CD4-positive, alpha-beta T cell treated with Interleukin-6 for 4 hours (primary cell): ENCODE data around the gene NAPB.
"Not testable (repeated sequence)": the region's sequence is repeated elsewhere in the genome, so short reads cannot be mapped to it uniquely, and the experiment has no call there.

Experiments used
- DNase-seq: peaks from one replicate; pipeline ENCODE4 v3.0.0-alpha.2; 2020; ENCODE audit warnings: mixed read lengths

The NAPB gene

DNA sequence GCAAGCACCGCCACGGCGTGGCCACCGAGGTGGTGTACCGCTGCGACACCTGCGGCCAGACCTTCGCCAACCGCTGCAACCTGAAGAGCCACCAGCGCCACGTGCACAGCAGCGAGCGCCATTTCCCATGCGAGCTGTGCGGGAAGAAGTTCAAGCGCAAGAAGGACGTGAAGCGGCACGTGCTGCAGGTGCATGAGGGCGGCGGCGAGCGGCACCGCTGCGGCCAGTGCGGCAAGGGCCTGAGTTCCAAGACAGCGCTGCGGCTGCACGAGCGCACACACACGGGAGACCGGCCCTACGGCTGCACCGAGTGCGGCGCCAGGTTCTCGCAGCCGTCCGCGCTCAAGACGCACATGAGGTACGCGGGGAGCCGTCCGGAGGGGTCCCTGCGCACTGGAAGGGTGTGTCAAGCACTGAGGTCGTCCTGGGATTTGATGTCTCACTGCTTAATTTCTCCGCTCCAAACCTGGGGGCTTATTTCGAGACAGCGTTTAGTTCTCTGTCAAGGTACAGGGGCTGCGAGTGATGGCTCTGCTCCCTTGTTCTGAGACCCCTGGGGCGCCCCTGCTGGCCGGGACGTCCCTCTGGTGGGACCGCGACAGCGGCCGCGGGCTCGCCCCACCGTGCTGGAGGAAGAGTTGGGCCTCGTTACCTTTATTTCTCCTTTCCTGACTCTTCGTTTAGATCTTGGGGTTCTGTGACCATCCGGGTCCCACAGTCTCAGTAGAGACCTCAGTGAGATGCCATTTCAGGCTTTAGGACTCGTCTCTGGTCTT is 55.7 kb downstream of the NAPB start:
- no peak for DNase-seq

DNA sequence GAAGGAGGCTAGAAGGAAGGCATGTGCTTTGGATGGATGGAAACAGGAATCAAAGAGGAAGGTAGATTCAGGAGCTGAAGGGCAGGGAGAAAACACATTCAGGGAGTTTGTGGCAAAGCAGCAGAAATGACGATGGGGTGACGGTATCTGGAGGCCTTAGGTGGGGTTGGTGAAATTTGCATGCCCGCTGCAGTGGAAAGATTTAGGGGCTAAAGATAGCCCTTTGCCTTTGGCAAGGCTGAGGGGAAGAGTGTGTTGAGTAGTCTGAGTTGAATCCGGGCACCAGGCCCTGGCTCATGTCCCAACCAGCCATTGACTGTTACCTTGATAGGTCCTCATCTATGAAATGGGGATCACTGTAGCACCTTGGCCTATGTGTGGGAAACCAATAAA is 58.0 kb downstream of the NAPB start:
- no peak for DNase-seq

DNA sequence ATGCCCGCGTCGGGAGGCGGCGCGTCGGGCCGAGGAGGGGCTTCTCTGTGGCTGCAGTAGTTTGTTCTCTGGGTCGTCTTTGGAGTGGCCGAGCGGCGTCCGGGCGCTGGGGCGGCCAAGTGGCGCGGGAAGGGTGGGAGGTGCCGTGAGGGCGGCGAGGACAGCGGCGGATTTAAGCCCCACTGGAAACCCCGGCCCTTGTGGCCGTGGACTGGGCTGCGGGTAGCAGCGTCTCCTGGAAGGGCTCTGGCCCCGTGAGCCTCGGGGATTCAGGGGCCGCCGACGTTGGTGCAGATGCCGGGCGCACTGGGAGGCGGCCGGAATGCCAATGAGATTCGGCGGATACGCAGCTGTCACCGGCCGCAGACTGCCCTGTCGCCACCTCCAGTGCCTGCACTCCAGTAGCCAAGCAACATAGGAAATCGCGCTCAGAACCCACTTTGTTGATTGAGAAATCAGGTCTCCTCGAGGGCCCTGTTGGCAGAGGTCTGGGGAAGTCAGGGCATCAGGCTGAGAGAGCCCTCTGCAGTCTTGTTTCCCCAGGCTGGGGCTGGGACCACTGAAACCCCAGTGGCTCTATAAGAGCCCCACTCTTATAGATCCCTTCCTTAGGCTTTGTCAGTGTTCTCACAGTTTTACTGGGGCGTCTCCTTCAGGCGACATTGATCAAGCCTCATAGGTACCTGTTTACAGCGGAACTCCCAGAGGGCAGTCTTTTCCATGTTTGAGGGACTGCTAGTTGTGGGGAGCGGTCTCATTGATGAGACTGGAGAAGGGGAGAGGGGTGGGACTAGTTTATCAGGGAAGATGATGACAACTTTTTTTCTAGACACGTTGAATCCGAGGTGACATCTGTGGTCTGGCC is 58.7 kb downstream of the NAPB start:
- DNase-seq, result peak; percentile 20

DNA sequence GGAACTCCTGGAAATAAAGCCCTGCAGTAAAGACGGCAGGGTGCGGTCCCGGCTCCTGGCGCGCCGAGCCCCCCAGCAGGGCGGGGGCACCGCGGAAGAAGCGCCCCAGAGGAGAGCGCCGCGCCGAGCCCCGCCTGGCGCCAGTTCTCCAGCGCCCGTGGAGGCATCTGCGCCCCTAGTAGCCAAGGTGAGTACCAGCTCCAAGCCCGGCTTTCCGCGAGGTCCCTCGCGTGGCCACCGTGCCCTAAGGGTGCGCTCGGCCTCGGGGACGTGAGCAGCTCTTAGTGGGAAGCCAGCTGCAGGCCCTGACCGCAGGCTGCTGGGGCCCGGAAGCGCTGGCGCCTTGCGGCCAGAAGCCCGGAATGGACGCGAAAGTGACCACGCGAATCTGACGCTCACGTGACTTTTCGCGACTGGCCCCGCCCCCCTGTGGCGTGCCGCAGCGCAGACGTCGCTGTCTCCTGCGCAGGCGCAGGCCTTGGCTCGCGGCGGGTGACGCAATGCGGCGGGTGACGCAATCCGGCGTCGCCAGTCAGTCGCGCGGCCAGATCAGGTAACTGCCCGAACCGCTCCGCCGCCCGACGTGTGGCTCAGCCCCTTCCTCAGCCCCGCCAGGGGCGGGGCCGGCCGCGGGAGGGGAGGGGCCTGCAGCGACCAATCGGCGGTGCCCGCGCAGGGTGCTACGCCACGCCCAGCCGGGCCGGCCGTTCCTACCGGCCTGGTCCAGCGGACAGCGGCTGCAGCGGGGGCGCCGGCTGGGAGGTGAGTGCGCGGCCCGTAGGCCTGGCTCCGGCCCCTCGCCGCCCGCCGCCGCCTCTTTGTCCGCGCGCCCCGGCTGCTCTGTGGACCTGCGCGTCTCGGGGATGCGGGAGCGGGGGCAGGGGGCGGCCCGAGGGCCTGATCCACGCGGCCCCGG is 59.6 kb downstream of the NAPB start, which contains the start of gene GZF1:
TSS of gene GZF1 (plus strand) at position 707 of the 916 bp plus-strand sequence. CDS start 2,202 bp downstream, outside the sequence.
- DNase-seq, result peak; percentile 98

DNA sequence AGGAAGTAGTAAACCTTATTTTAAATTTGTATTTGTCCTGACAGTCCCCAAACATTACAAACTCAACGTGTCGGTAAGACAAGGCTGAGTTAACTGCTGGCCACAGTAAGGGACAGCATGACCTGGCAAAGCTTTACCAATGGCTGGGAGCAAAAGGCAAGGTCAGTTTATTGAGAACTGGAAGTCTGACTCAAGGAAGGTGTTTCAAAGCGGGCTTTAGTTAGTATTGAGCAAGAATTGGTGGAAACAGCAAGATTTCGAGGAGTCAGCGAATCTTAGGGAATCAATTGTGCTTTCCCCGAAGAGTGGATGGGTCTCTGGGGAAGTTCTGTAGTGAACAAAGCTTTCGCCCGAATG is 60.2 kb downstream of the NAPB start:
- no peak for DNase-seq

DNA sequence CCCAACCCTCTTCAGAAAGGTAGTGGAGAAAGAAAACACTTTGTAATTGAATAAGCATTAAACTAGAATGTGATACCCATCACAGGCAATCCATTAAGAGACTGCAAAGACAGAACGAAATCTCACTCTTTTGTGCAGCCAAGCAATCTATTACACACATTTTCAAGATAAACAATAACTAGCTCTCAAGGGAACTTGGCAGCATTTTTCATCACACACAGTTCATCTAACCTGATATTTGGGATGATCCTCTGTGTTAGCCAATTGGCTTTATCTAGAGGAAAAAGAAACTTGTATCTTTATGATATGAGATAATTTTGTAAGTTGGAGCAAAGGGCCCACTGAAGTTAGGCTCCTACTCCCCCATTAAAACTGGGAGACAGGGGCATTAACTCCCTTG is 60.8 kb downstream of the NAPB start:
- no peak for DNase-seq

DNA sequence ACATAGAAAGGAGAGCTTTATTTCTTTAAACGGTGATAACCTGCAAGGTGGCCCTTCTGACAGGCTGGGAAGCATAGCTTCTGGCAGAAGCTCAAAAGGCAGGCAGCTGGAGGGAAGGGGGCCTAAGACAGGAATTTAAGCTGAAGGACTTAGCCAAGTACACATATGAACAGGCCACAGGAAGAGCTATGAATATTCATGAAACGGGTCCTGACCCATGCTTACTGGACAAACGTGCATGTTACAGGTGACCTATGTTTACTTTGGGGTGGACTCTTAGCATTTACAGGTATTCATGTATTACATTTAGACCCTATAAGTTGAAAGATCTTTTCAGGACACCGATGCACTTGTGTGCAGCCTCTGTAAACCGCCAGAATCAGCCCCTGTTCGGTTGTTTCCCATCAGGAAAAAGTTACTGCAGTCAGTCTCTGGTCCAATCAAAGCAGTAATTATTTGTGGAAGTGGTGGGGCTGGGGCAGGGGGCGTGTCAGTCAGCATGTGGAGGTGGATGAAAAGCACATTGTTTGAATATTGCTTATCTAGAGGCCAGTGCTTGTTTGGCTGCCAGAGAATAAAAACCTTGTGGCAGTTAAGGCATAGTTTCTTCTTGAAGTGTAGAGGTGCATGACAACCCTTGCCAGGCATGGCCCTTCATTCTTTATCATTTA is 62.2 kb downstream of the NAPB start:
- no peak for DNase-seq

DNA sequence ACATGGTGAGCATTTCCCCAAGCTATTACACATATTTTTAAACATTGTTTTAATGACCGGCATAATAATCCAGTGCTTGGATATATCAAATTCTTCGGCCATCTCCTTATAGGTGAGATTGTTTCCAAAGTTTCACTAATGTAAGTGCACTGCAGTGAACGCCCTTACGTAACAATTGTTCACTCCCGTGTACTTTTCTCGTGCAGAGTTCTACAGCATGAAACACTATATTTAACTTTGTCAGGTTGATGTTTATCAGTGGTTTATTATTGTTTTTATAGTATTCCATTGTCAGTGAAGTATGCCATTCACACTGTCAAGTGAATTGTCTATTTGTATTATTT is 62.8 kb downstream of the NAPB start:
- no peak for DNase-seq

DNA sequence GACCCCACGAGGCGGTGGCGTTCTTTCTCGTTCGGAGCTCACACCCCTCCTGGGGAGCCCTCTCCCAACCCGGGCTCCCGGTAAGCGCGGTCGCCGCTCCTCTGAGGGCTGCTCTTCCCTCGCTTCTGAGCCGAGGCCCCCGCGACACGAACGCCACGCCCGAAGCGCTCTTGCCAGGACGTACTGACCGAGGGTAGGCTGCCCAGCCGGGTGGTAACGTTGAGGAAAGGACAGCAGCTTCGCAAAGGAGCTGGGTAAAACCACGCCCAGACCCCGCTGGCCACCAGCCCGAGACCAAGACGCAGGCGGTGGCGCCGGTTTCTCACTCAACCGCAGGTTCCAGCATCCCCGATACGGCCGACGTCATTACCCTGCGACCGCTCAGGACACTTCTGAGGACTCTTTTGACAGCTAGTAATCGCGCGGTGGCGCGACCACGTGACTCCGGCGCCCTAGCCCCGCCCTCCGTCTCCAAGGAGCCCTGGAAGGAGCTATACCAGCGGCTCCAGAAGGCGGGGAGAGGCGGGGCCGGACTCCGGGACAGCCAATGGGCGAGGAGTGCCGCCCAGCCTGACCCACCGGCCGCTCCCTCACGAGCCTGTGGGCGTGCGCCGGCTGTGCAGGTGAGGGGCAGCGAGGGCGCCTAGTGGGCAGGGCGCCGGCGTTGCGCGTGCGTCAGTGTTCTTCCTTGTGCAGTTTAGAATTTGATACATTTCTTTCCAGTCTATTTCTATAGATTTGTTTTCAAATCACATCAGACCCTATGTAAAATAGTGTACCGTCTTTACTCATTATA is 63.3 kb downstream of the NAPB start:
- DNase-seq, result peak; percentile 100

DNA sequence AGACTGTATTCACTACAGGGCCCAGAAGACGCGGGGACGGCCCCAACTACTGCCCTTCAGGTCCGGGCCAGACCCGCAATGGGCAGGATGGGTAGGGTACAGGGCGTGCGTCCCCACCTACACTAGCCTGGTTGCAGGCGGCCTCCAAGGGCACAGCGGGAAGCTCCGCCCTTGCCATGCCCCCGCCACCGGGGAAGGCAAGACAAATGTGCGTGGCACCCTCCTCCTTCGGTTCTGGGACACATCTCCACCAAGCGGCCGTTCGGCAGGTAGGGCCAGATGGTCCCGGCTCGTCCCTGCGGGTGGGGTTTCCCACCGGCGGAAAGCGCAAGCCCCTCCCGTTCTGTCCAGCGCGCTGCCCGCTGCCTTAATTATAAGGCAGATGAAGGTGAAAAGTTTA is 65.1 kb downstream of the NAPB start:
- no peak for DNase-seq

DNA sequence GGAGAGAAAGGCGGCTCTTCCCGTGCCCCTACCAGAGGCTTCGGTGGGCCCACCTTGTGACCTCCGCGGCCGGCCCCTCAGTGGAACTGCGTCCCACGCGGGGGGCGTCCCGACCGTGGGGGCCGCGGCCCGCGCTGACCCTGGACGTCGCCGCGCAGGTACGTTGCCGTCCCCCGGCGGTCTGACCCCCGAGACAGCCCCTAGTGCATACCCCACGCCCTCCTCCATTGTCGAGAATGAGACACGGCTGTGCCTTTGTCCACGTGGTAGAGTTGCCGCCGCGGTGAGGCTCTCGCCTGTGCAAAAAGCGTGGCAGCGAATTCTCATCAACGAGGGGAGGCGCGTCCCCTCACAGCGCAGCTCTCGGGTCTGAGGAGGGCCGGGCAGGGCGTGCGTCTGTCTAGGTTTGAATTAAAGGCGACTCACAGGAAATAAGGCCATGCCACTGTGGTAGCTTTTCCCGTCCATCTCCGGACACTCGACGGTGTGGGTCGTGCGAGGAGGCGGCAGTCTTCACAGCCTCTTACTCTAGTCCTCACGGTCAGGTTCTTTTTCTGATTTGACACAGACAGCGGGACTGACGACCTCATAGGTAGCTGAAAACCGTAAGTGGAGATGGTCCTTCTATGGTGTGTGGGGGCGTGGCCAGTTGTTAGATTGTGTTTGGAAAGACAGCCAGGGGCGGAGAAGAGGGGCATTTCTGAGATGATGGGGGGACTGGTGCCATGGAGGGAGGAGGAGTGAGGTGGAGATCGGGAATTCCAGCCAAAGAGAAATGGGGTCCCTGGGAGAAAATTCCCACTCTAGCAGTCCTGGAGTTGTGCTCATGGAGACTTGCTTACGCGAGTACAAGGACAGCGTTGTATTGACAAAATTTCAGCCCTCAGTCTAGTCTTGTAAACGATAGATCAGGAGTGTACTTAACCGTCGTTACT is 70.1 kb downstream of the NAPB start:
- DNase-seq, result peak; percentile 70

DNA sequence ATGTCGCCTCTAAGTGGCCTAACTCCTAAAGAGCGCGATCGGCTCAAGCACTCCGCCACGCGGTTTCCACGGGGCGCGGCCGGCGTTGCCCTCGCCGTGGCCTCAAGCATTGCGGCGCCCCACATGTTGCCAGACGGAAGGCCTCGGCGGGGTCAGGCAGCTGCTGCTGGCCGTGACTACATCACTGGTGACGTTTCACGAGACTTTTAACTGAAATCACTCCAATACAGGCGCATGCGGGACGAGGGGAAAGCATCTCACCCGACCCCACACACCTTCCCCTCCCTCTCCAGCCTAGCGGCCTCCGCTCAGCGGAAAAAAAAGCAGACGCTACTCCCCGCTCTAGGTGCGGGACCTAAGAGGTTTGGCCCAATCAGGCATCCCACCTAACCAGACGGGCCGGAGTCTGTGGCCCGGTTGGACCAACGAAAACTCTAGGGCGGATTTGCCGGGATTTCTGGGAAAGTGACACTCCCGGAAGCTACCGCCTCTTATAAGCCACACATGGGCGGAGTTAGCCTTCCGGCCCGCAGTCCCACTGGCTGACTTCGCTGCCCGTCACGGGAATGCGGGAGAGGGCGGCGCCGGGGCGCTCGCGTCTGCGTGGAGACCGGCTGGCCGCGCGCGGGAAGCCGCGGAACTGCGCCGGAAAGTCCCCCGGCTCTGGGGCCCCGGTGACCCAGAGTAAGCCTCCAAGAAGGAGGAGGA is 70.9 kb downstream of the NAPB start, which contains the start of gene NXT1:
TSS of gene NXT1 (plus strand) at position 596 of the 708 bp plus-strand sequence. CDS start 3,251 bp downstream, outside the sequence.
- DNase-seq, result peak; percentile 95

DNA sequence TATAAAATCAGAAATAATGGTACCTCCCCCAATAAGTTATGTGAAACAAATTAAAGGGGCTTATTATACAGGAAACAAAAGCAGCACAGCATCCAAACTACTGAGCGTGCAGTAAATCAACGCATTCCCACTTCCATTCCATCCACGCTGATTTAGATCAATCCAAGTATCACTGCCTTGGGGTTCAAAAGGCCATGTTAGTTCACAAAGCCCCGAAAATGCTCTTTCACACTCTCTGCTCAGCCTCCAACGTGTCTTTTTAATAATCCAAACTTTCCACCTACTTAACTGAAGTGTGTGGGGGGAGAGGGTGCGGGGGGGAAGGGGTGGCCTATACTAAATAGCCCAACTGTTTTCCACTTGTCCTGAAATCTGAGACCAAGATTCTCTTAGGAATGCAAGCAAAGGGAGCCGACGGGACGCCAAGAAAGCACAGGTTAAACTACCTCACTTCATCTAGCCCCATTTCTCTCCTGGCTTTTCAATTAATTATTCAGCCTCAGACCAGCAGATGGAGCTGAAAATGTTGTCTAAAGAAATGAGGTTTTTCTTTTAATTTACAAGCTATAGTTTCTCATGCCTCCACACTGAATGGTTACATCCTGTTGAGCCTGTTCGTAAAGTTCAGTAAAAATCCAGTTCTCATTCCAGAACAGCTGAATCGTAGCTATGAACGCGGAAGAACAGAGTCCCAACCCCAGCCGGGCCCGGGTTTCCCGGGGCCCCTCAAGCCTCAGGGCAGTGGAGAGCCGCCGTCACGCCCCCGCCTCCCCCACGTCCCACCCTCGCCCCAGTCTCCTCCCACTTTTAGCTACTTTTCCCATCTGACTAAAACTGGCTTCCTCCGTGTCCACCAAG is 71.7 kb downstream of the NAPB start:
- peak; percentile 83 for DNase-seq

DNA sequence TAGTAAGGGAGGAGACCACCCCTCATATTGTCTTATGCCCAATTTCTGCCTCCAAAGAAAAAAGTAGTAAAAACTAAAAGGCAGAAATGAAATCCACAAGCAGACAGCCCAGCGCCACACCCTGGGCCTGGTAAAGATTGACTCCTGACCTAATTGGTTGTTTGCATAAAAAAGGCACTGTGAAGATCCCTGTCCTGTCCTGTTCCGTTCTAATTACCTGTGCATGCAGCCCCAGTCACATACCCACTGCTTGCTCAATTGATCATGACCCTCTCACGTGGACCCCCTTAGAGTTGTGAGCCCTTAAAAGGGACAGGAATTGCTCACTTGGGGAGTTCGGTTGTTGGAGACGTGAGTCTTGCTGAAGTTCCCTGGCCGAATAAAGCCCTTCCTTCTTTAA is 72.8 kb downstream of the NAPB start:
- not testable (repeated sequence) for DNase-seq

DNA sequence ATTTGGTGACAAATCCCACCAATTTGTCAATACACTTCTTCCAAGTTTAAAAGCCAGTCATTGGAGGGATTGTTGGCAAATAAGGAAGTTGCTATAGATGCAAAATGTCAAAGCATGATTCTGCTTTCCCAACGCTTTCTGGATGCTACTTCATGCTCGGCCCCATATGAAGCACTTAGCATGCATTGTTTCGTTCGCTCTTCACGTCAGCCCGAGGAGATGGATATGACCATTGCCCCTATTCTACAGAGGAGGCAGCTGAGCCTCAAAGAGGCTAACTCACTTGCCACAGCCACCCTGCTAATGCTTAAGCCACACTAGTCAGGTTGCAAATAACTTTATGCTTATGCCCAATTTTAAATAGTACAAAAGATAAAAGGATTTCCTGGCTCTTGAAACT is 73.5 kb downstream of the NAPB start:
- DNase-seq, result no peak

DNA sequence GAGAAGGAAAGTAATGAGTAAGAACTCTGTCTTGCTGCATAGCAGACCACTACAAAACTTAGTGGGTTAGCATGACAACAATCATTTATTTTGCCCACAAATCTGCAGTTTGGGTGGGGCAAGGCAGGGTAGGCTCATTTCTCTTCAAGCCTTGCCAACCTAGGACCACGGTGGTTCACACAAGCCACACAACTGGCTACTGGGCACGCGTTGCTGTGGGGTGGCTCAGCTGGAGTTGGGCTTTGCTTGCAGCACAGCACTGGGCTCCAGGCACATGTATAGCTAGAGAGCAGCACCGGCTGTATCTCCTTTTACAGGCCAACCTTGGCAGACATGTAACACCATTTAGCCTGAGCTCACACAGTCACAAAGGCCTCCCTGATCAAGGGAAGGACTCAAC is 75.3 kb downstream of the NAPB start:
- DNase-seq, result no peak

DNA sequence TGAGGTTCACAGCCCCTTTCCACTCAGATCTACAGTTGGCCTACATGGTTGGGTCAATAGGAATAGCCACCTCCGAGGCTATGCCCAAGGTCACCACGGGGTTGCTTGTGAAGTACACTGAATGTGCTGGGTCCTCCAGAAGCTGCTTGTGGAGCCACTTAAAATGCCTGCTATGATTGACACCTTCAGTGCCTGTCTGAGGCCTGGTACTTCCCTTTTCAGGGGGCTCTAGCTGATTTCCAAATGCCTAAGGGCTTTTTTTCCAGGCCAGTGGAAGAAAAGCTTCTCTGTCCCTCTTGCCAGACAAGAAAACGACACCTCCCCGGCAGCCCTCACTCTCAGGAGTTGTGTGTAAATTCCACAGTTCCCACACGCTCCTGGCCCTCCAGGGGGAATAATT is 77.0 kb downstream of the NAPB start:
- DNase-seq, result no peak

DNA sequence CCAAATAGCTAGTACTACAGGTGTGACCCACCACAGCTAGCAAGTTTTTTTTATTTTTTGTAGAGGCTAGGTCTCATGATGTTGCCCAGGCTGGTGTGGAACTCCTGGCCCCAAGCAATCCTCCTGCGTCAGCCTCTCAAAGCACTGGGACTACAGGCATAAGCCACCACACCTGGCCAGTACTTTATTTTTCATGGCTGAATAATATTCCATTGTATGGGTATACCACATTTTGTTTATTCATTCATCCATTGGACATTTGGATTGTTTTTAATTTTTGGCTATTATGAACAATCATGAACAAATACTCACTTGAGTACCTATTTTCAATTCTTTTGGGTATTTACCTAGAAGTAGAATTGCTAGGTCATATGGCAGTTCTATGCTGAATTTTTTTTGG is 77.7 kb downstream of the NAPB start:
- DNase-seq, result no peak

DNA sequence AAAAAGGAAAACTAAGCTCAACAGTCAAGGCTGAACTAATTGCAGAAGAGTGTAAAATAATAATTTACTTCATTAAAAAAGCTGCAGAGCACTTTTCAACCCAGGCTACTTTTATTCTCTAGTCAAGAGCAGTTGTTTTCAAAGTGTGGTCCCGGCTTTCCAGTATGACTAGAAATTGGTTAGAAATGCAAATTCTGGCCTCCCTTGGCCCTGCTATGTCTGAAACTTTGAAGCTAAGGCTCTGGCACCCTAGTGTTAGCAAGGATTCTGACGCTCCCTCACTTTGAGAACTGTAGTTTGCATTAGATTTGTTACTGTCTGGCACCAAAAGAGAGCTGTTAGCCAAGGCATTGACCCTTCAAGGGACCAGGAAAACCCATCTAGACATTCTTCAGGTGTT is 80.2 kb downstream of the NAPB start:
- DNase-seq, result no peak
